ENCODE results near the gene RELT.
A peak's percentile ranks its signal among the peaks of the same experiment; 100 is the strongest.

The RELT gene

DNA sequence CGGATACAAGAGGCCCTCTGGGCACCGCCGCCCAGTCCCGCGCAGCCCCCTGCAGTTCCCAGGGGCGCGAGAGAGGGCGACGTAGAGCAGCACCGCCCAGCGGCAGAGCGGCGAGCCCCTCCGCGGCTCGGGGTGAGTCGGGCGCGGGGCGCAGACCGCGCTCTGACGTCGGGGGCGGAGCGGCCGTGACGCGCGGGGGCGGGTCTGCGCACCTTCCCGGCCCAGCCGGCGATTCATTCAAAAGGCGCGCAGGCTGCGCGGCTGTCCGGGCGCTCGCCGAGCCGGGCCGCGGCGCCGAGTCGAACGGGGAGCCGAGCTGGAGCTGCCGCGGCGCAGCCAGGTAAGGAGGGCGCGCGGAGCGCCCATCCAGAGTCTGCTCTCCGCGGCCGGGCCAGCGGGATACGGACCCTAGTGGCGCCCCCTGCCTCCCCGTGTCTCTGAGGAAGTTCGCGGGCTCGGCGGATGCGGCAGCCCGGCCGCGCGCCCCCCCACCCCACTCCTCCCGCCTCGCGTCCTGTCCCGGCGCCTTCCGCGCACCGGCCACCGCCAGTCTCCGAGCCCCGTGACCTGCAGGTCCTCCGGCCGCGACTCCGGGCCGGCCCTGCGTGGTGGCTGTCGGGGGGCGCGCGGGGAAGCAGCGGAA lies at the start of gene RELT:
Gene RELT (plus strand): TSS at position 240 of the 643 bp plus-strand sequence. CDS start 12,738 bp downstream, outside the sequence.
- DNase-seq (ENCODE audit: low spot score) = peak; percentile 92

DNA sequence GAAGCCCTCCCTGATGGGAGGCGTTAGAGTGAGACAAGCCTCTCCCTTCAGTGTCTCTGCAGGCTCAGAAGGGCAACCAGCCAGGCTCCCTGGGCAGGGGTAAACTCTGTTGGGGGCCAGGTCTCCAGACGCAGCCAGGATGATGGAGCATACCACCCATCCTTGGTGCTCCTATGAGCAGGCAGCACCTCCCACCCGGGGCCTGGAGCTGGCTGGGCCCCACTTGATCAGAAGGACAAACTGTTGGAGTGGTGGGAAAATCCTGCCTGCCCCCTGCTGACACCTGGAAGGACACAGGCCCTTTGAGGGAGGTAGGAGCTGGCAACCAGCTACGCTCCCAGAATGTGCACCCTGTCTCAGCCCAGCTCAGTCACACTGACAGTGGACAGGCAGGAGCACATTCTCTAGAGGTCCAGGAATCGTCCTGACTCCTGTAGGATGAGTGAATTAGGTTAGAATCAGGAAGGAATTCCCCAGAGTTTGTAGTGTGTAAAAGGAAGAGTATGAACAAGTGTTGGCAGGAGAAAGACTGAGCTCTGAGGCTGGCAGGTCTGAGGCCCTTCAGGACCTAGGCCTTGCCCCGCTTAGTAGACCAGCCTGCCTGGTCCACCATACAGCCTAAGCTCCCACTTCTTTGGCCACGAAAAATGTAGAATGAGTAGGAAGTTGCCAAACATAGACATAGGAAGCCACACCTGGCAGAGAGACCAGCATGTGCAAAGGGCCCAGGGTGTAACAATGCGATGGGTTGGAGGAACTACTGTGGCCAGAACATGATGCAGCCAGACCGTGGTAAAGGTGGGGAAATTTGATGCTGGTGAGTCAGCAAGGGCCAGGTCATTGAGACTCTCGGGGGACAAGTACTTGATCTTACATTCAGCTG lies 49.0 kb upstream of the RELT start:
- no peak for DNase-seq (ENCODE audit: low spot score)

DNA sequence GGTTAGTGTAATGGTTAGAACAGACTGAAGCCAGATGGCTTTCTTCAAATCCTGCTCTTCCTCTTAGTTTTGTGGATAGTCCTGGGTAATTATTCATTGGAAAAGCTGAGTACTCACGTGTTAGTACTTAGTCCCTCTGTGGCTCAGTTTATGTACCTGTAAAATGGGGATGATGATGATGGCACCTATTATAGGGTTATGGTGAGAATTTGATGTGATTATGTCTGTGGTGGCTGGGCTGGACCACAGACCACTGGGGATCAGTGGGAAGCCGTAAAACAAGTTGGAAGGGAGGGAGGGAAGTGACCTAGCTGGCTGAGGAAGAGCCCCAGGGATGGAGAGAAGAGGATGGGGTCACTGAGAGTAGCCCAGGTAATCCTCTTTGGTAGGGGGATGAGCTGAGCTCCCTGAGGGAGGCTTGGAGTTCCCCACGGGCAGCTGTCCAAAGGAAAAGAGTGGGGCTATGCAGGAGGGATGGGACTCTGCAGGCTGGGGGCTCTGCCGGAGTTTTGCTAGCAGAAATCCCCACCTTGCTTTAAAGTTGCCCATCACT lies 48.3 kb upstream of the RELT start:
- no peak for DNase-seq (ENCODE audit: low spot score)

GRCh38 chr11:73330569-73331093 lies 45.6 kb upstream of the RELT start:
- DNase-seq (ENCODE audit: low spot score) = no peak

DNA sequence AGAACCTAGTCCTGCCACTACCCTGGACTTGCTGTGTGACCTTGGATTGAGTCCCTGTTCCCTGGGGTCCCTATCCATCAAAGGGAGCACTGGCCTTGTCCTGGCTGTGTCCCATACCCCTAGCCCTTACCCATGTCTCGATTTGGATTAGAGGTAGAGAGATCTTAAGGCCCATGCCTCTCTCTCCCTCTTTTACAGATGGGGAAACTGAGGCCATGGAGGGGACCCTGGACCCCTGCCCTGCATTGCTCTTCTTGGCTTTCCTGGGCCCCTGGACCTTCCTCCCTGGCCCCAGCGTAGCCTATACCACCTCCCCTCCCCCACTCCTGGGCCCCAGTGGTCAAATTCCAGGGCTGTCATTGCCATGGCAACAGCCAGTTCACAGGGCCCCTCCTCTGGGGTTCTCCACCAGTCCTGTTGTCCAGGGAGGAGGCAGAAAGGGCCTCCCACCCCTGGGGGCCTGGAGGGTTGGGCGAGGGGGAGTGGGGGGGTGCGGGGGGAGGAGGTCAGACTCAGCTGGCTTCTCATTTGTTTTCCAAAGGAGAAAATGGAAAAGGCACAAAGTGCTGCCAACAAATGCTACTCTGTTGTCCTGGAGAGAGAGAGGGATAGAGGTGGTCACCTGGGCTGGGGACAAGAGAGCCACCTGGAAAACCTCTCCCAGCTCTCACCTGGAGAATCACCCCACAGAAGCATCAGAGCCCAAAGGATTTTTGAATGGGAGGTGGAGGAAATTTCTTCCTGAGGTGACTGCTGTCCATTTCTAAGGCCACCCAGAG lies 44.9 kb upstream of the RELT start:
- no peak for DNase-seq (ENCODE audit: low spot score)

GRCh38 chr11:73333173-73333572 lies 43.0 kb upstream of the RELT start:
- DNase-seq (ENCODE audit: low spot score) = no peak

GRCh38 chr11:73333640-73334383 lies 42.4 kb upstream of the RELT start:
- no peak for DNase-seq (ENCODE audit: low spot score)

GRCh38 chr11:73334384-73335203 lies 41.6 kb upstream of the RELT start:
- DNase-seq (ENCODE audit: low spot score) = no peak

DNA sequence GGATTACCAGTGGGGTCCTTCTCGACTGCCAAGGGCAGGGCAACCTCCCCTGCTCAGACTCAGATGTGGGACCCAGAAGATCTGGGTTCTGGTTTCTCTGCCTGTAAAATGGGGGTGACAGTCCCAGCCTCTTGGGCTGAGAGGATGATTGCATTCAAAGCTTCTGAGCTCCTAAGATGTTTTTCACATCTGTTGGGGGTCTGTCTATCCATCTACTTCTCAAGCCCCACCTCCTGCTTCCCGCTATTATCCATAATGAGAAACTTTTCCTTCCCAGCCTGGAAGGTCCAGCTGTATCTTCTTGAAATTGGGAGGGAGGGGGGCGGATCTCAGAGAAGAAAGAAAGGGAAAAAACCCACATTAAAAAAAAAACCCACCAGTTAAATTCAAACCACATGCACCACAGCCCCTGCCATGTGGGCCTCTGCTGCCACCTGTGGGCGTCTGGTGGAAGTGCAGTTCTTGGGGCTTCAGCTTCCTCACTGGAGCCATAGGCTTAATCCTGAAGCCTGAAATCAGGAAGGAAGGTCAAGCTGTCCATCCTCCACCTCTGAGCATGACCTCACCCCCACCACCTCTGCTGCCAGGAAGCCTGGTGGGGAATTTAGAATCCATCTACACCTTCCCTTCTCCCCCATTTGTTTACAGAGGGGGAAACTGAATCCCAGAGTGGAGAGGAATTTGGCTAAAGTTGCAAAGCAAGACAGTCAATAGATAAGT lies 40.8 kb upstream of the RELT start:
- DNase-seq (ENCODE audit: low spot score) = peak; percentile 84

GRCh38 chr11:73337846-73338245 lies 38.4 kb upstream of the RELT start:
- DNase-seq (ENCODE audit: low spot score) = no peak

DNA sequence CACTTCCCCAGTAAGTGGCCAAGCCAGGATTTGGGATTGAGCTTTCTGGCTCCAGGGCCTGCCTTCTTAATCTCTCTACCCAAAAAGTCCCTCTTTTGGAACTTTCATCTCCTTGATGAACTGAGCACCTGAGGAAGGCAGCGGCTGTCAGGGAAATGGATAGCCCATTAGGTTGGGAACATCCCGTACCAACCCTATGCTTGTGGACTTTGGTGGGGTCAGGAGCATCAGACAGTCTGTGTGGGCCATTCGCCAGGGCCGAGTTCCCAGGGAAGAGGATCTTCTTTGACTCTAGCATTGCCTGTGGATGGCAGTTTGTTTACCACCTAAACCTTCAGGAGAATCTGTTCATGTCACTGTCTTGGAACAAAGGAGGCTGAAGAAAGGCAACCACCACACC lies 37.9 kb upstream of the RELT start:
- no peak for DNase-seq (ENCODE audit: low spot score)

DNA sequence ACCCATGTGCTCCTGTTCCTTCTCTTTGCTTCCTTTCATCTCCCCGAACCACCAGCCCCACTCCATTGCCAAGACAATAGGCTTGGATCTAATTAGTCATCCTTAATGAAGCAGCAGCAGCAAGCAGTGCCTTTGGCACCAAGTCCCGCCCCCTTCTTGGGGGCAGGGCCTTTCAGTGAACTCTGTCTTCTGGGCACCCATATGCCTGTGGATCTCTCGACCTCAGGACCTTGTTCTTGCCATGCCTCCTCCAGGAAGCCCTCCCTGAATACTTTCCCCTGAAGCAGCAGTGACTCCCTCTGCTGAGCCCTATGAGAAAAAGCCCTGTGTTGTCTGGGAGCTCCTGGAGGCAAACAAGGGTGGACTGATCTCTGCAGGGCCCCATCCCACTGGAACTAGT lies 36.0 kb upstream of the RELT start:
- no peak for DNase-seq (ENCODE audit: low spot score)

- no peak for DNase-seq (ENCODE audit: low spot score)
Observed at GRCh38 chr11:73342633-73343032, 33.6 kb upstream of the RELT start.

- DNase-seq (ENCODE audit: low spot score) = no peak
Observed at GRCh38 chr11:73343076-73343873, 32.9 kb upstream of the RELT start.

- peak; percentile 74 for DNase-seq (ENCODE audit: low spot score)
Observed at GRCh38 chr11:73344191-73344607, 32.0 kb upstream of the RELT start.

- DNase-seq (ENCODE audit: low spot score) = no peak
Observed at GRCh38 chr11:73345481-73346160, 30.6 kb upstream of the RELT start.

DNA sequence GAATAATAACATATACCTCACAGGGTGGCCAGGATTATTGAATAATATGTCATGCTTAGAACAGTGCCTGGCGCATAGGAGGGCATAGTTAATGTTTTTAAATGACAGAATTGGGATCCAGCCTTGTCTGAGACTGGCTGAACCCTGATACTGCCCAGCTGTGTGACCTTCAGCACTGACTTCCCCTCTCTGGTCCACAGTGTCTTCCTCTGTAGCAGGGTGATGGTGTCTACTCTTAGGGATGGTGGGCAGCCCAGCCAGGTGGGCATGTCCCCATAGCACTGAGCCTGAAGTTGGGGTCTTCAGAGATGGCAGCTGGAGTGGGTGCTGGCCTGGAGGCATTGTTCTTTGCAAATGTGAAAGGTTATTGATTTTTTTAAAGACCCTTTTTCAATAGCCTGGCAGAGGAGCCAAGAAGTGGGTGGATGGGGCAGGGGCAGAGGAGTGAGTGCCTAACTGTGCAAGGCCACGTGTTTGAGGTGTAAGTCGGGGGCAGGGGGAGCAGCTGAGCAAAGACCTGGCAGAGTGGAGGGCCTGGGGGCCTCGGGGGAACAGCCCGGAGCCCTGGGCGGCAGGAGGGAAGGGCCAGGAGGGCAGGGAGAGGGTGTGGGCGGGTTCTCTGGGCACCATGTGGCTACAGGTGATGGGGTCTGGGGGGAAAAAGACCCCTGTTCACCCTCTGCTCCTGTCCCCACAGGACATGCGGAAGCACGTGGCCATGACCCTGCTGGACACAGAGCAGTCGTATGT lies 29.8 kb upstream of the RELT start:
- DNase-seq (ENCODE audit: low spot score) = no peak

DNA sequence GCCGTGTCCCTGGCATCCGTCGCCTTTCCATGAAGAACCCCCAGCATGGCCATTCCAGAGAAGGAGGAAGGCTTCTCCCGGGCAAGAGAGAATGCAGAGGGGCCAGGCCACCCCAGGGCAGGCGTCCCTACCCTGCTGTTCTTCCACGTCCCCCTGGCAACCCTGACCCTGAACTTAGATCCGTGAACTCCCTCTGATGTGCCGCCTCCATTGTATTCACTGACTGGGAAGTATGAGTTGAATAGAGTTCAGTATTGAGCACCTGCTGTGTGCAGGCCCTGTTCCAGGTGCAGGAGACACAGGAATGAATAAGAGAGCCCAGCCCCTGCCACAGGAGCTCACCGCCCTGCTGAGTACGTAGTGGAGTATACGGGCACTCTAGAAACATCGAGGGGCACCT lies 29.1 kb upstream of the RELT start:
- DNase-seq (ENCODE audit: low spot score) = no peak
